Measurements from ENCODE around the gene STK32B. TPM values are rescaled to one million over a fixed set of nuclear protein-coding genes. Genes with fewer than 3 reads are reported as not detected.
"Not testable (repeated sequence)": the region's sequence is repeated elsewhere in the genome, so short reads cannot be mapped to it uniquely, and the experiment has no call there.

Gene STK32B
- polyA plus RNA-seq, 6 donors from 2014 or later = 0.27 to 4.7 (median 1.2) TPM; not detected in 2

GRCh38 chr4:5261866-5262265, 210.6 kb downstream of the STK32B start:
- no peak for ATAC-seq (ENCODE audit: low read depth in 2 of 2)

GRCh38 chr4:5266991-5267390, 215.7 kb downstream of the STK32B start:
- no peak for DNase-seq
- Mint-ChIP-seq H3K4me3 (no peak overlapping the region), H3K9me3 (no peaks in the 10 kb centered on the region), H3K27ac (peak overlapping the region in 1 of 6 donors; percentile 11), H3K27me3 (peaks cover 0 to 3% (median 0%) of the 10 kb centered on the region in 3 donors), H3K4me1 (no peaks in the 10 kb centered on the region), H3K36me3 (no peaks in the 10 kb centered on the region)
- no peak for ATAC-seq (ENCODE audit: low read depth in 2 of 2)

More at GRCh38 chr4:5261866-5262265, 210.6 kb downstream of the STK32B start:
- no peaks in the 10 kb centered on the region for H3K36me3 Mint-ChIP-seq
- no peak overlapping the region for H3K4me3 Mint-ChIP-seq
- H3K27ac Mint-ChIP-seq = no peak overlapping the region
- H3K9me3 Mint-ChIP-seq = no peaks in the 10 kb centered on the region
- H3K27me3 Mint-ChIP-seq = no peaks in the 10 kb centered on the region
- no peaks in the 10 kb centered on the region for H3K4me1 Mint-ChIP-seq
- no peak for DNase-seq

GRCh38 chr4:5267408-5267807, 216.1 kb downstream of the STK32B start:
- no peak overlapping the region for H3K4me3 Mint-ChIP-seq
- peak overlapping the region in 1 of 6 donors; percentile 11 for H3K27ac Mint-ChIP-seq
- peaks cover 0 to 3% (median 0%) of the 10 kb centered on the region in 3 donors for H3K27me3 Mint-ChIP-seq
- DNase-seq (no peak), ATAC-seq (ENCODE audit: low read depth in 2 of 2) (no peak)
- no peaks in the 10 kb centered on the region for H3K9me3 Mint-ChIP-seq
- H3K4me1 Mint-ChIP-seq = no peaks in the 10 kb centered on the region
- no peaks in the 10 kb centered on the region for H3K36me3 Mint-ChIP-seq

DNA sequence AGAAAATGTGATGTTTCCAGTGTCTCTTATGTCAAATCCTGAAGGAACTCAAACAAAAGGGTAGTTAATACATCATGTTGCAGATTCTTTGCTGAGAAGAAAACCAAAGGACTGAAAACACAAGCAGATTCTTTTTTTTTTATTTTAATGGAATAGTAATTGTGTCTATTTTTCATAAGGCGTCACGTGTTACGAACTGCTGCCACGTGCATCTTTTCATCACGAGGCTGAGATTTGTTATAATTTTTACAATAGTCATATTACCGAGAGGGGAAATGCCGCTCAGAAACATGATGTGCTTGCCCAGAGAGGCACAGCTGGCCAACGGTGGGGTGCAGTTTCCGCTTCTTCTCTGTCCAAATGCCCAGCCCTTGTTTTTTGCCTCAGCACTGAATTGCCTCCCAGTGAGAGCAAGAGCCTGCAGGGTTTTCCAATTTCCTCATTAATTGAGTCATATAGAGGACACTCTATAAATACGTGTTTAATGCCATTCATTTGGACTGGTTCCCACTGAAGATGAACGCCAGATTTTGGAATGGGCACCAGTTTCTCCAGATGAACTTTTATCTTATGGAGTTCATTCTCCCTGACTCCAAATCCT, 225.3 kb downstream of the STK32B start:
- no peak overlapping the region for H3K4me3 Mint-ChIP-seq

GRCh38 chr4:5277079-5277478, 225.8 kb downstream of the STK32B start:
- no peak for DNase-seq
- peaks cover 0 to 4% (median 0%) of the 10 kb centered on the region in 7 donors for H3K9me3 Mint-ChIP-seq

More for the DNA sequence above, 225.3 kb downstream of the STK32B start:
- no peak for ATAC-seq (ENCODE audit: low read depth in 2 of 2)
- H3K9me3 Mint-ChIP-seq = peaks cover 0 to 4% (median 0%) of the 10 kb centered on the region in 7 donors
- no peaks in the 10 kb centered on the region for H3K4me1 Mint-ChIP-seq
- H3K27ac Mint-ChIP-seq = no peak overlapping the region
- no peaks in the 10 kb centered on the region for H3K36me3 Mint-ChIP-seq
- H3K27me3 Mint-ChIP-seq = no peaks in the 10 kb centered on the region
- no peak for DNase-seq

GRCh38 chr4:5278213-5278612, 226.9 kb downstream of the STK32B start:
- no peaks in the 10 kb centered on the region for H3K27me3 Mint-ChIP-seq

More at GRCh38 chr4:5277079-5277478, 225.8 kb downstream of the STK32B start:
- Mint-ChIP-seq H3K27ac (no peak overlapping the region), H3K4me3 (no peak overlapping the region), H3K4me1 (no peaks in the 10 kb centered on the region), H3K36me3 (no peaks in the 10 kb centered on the region), H3K27me3 (no peaks in the 10 kb centered on the region)
- ATAC-seq (ENCODE audit: low read depth in 2 of 2) = no peak

GRCh38 chr4:5280069-5280468, 228.8 kb downstream of the STK32B start:
- not testable (repeated sequence) for DNase-seq; H3K36me3 Mint-ChIP-seq; ATAC-seq (ENCODE audit: low read depth in 2 of 2); H3K27ac Mint-ChIP-seq; H3K9me3 Mint-ChIP-seq; H3K27me3 Mint-ChIP-seq; H3K4me1 Mint-ChIP-seq; H3K4me3 Mint-ChIP-seq

More at GRCh38 chr4:5278213-5278612, 226.9 kb downstream of the STK32B start:
- no peak overlapping the region for H3K4me3 Mint-ChIP-seq
- H3K36me3 Mint-ChIP-seq = no peaks in the 10 kb centered on the region
- ATAC-seq (ENCODE audit: low read depth in 2 of 2) (no peak), DNase-seq (no peak)
- H3K27ac Mint-ChIP-seq = no peak overlapping the region
- H3K9me3 Mint-ChIP-seq = peaks cover 0 to 4% (median 0%) of the 10 kb centered on the region in 7 donors
- H3K4me1 Mint-ChIP-seq = no peaks in the 10 kb centered on the region

DNA sequence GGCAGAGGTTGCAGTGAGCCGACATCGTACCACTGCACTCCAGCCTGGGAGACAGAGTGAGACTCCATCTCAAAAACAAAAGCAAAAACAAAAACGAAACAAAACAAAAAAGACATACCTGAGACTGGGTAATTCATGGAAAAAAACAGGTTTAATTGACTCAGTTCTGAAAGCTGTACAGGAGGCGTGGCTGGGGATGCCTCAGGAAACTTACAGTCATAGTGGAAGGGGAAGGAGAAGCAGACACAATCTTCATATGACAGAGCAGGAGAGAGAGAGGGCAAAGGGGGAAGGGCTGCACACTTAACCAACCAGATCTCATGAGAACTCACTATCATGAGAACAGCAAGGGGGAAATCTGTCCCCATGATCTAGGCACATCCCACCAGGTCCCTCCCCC, 229.5 kb downstream of the STK32B start:
- Mint-ChIP-seq H3K4me1 (no peaks in the 10 kb centered on the region), H3K9me3 (no peaks in the 10 kb centered on the region), H3K36me3 (no peaks in the 10 kb centered on the region), H3K27me3 (no peaks in the 10 kb centered on the region), H3K4me3 (no peak overlapping the region), H3K27ac (no peak overlapping the region)
- DNase-seq (no peak), ATAC-seq (ENCODE audit: low read depth in 2 of 2) (no peak)

GRCh38 chr4:5283837-5284236, 232.6 kb downstream of the STK32B start:
- DNase-seq = no peak
- H3K4me1 Mint-ChIP-seq = no peaks in the 10 kb centered on the region
- no peaks in the 10 kb centered on the region for H3K36me3 Mint-ChIP-seq
- no peak overlapping the region for H3K4me3 Mint-ChIP-seq
- no peaks in the 10 kb centered on the region for H3K9me3 Mint-ChIP-seq
- H3K27me3 Mint-ChIP-seq = no peaks in the 10 kb centered on the region
- no peak for ATAC-seq (ENCODE audit: low read depth in 2 of 2)
- H3K27ac Mint-ChIP-seq = peak overlapping the region in 1 of 6 donors; percentile 17

- DNase-seq (no peak), ATAC-seq (ENCODE audit: low read depth in 2 of 2) (no peak)
- H3K27me3 Mint-ChIP-seq = no peaks in the 10 kb centered on the region
- no peaks in the 10 kb centered on the region for H3K36me3 Mint-ChIP-seq
- H3K4me1 Mint-ChIP-seq = no peaks in the 10 kb centered on the region
- H3K4me3 Mint-ChIP-seq = no peak overlapping the region
- no peaks in the 10 kb centered on the region for H3K9me3 Mint-ChIP-seq
- H3K27ac Mint-ChIP-seq = no peak overlapping the region
Observed at GRCh38 chr4:5284517-5284916, 233.2 kb downstream of the STK32B start.

GRCh38 chr4:5292101-5292500, 240.8 kb downstream of the STK32B start:
- Mint-ChIP-seq H3K27ac (no peak overlapping the region), H3K4me1 (no peaks in the 10 kb centered on the region), H3K9me3 (peaks cover 0 to 17% (median 9%) of the 10 kb centered on the region in 7 donors), H3K27me3 (no peaks in the 10 kb centered on the region), H3K4me3 (no peak overlapping the region), H3K36me3 (no peaks in the 10 kb centered on the region)
- ATAC-seq (ENCODE audit: low read depth in 2 of 2) (no peak), DNase-seq (no peak)

- H3K27me3 Mint-ChIP-seq; ATAC-seq (ENCODE audit: low read depth in 2 of 2); H3K4me3 Mint-ChIP-seq; H3K4me1 Mint-ChIP-seq; H3K27ac Mint-ChIP-seq; H3K36me3 Mint-ChIP-seq; DNase-seq: not testable (repeated sequence)
- peaks cover 0 to 19% (median 11%) of the 10 kb centered on the region in 7 donors for H3K9me3 Mint-ChIP-seq
Observed at GRCh38 chr4:5298000-5298787, 246.9 kb downstream of the STK32B start.

GRCh38 chr4:5300283-5300682, 249.0 kb downstream of the STK32B start:
- Mint-ChIP-seq H3K9me3 (peaks cover 0 to 10% (median 1%) of the 10 kb centered on the region in 7 donors), H3K27ac (no peak overlapping the region), H3K4me3 (no peak overlapping the region), H3K4me1 (no peaks in the 10 kb centered on the region), H3K27me3 (peaks cover 0 to 1% (median under 1%) of the 10 kb centered on the region in 3 donors), H3K36me3 (no peaks in the 10 kb centered on the region)
- no peak for ATAC-seq (ENCODE audit: low read depth in 2 of 2)
- no peak for DNase-seq

DNA sequence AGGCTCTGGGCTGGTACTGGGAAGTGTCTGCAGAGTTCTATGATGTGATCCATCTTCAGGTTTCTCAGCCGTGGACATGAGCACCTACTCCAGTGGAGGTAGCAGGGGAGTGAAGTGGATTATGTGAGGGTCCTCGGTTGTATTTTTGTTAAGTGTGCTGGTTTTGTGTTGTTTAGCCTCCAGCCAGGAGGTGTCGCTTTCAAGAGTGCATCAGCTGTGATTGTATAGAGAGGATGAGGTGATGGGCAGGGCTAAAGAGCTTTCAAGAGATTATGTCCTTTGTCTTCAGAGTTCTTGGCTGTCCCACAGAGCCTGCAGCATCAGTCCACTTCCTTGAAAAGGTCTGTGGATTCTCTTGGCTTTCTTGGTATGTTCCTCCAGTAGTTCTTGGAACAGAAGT, 256.6 kb downstream of the STK32B start:
- Mint-ChIP-seq H3K27ac (no peak overlapping the region), H3K36me3 (peaks cover 0 to 8% of the 10 kb centered on the region in 2 donors), H3K27me3 (peaks cover 6 to 26% (median 20%) of the 10 kb centered on the region in 3 donors), H3K4me3 (no peak overlapping the region), H3K4me1 (no peaks in the 10 kb centered on the region), H3K9me3 (peaks cover 10 to 43% (median 18%) of the 10 kb centered on the region in 7 donors)
- DNase-seq (no peak), ATAC-seq (ENCODE audit: low read depth in 2 of 2) (no peak)

Measured in naive B cell (primary cell).